ENCODE results near the gene TMEM91.

- TF ChIP-seq POLR2A (IDR thresholded peaks at IDR 0.05): no peak
- TF ChIP-seq CTCF (IDR thresholded peaks at IDR 0.05): no peak
Measured at GRCh38 chr19:41408256-41408655, 31.9 kb downstream of the TMEM91 start.
